Esophagus (tissue), 2 donors: Measurements from ENCODE around the gene RBBP7. TPM values are rescaled to one million over a fixed set of nuclear protein-coding genes. Genes with fewer than 3 reads are reported as not detected.

ENCODE experiments used
- H3K27ac ChIP-seq, 2 donors: one replicate each; pipeline ENCODE4 v1.5.1; 2013; ENCODE audit warnings: low read depth in 2 of 2, mild to moderate bottlenecking in 2 of 2, inconsistent platforms in 1 of 2, low read length in 1 of 2, moderate library complexity in 1 of 2
- H3K27me3 ChIP-seq, 2 donors: one replicate each; pipeline ENCODE4 v1.6.1; 2013; ENCODE audit warnings: low read length in 2 of 2, control low read depth in 1 of 2, mild to moderate bottlenecking in 1 of 2; ENCODE audit not compliant: insufficient read depth in 2 of 2, control insufficient read depth in 1 of 2
- H3K36me3 ChIP-seq, 2 donors: one replicate each; pipeline ENCODE4 v1.6.1; 2013; ENCODE audit warnings: low read length in 1 of 2; ENCODE audit not compliant: control insufficient read depth in 2 of 2, insufficient read depth in 2 of 2
- H3K4me1 ChIP-seq, 2 donors: one replicate each; pipeline ENCODE4 v1.6.1; 2013; ENCODE audit warnings: low read length in 1 of 2; ENCODE audit not compliant: control insufficient read depth in 2 of 2, insufficient read depth in 2 of 2
- H3K4me3 ChIP-seq, 2 donors: one replicate each; pipeline ENCODE4 v1.5.1; 2013; ENCODE audit warnings: low read length in 2 of 2, mild to moderate bottlenecking in 2 of 2, low read depth in 1 of 2, moderate library complexity in 1 of 2
- H3K9me3 ChIP-seq, 2 donors: one replicate each; pipeline ENCODE4 v1.6.1; 2013; ENCODE audit warnings: mild to moderate bottlenecking in 2 of 2, low read depth in 1 of 2, low read length in 1 of 2, moderate library complexity in 1 of 2; ENCODE audit not compliant: control insufficient read depth in 2 of 2, insufficient read depth in 1 of 2
- WGBS, 2 donors: extraction: QIAGEN DNeasy Blood & Tissue Kit; methylation state at CpG; one replicate each; pipeline ENCODE4 v1.1.7; 2013; 5-methylcytosine and 5-hydroxymethylcytosine counted together
- polyA plus RNA-seq, 2 donors: library from polyadenylated mRNA; stranded (reverse); fragments of 200-250 nt; gene quantifications; one replicate each; pipeline ENCODE4 v1.2.3, GENCODE V29; 2013
- donor health status: healthy with polysubstance abuse.
- donor health status: Bipolar disorder and iron deficiency.

RBBP7 gene
- polyA plus RNA-seq, result 10 to 100 TPM; 72.0 to 87.0 TPM

DNA sequence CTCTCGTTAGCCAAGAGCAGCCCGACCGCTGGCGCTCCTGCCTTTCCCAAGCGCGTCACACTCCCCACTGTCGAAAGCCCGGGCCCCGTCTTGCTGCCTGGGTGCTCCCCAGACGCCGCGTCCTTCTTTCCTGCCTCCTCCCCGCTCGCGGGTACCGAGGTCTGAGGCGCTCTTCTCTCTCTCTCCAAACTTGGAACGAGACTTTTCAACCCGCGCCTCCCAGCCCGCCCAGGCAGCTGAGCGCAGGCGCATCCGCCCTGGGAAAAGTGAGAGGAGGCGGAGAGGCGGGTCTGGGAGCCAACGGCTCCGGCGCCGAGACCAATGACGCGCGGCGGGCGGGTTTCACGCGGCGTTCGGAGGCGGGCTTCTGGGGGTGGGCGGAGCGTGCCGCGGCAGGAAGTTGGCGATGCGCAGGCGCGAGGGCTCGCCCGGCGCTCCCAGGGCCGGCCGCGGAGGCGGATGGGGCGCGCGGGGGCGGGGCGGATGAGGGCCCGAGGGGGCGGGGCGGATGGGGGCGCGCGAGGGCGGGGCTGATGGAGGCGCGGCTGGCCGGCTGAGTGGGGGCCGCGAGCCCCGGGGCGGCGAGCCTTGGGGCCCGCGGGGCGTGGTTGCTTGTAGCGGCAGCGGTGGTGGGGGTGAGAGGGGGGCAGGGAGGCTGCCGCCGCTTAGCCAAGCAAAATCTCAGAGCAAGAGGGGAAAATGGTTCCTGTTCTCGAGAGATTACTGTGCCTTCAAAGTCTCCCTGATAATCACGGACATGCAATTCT, at the start of gene RBBP7:
Gene RBBP7 (minus strand): TSS at position 268 of the 767 bp plus-strand sequence. CDS start 309 bp downstream, outside the sequence.
- Histone ChIP-seq H3K27me3 (no peaks in the 10 kb centered on the region), H3K4me1 (peaks cover 0 to 2% of the 10 kb centered on the region in 2 donors), H3K36me3 (no peaks in the 10 kb centered on the region), H3K9me3 (no peaks in the 10 kb centered on the region), H3K27ac (peak within 1 kb of the TSS; percentile 88 to 94), H3K4me3 (peak within 1 kb of the TSS; percentile 60 to 73)
- 1 to 3% methylated on average over 47 to 79 of the region's 84 CpGs for WGBS, 2 donors

DNA sequence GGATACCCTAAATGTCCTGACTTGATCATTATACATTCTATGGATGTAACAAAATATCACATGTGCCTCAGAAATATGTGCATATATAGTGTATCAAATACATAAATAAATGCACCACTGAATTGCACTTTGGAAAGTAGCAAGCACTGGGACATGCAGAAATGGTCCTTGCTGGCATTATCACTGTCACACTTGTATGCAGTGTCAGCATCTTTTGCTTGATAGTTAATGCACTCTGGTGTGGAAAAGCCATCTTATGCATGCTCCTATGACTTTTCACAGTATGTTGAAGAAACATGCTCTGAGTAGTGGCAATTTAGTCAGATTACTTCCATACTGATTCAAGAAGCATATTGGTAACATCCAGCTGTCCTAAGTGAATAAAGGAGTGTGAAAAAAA, 48.8 kb upstream of the RBBP7 start:
- peaks cover 0 to 2% of the 10 kb centered on the region in 2 donors for H3K27me3 ChIP-seq
- no peaks in the 10 kb centered on the region for H3K4me1 ChIP-seq
- H3K27ac ChIP-seq, result no peak overlapping the region
- H3K9me3 ChIP-seq, result no peaks in the 10 kb centered on the region
- H3K4me3 ChIP-seq, result no peak overlapping the region
- no peaks in the 10 kb centered on the region for H3K36me3 ChIP-seq

DNA sequence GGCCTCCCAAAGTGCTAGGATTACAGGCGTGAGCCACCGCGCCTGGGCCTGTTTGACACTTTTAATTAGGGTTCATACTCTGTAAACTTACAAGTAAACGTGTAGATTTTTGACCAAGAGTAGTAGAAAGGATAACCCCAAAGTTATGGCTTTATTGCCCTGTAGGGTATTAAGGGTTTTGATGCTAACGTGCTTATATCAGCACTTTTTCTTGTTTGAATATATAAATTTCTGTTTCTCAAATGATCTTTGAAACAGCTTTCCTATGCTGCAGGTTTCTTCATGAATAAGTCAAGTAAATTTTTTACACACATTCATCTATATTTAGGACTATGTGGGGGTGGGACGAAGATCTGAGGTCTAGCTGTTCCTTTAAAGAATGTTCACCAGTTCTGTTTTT, 47.0 kb upstream of the RBBP7 start:
- no peak overlapping the region for H3K27ac ChIP-seq
- H3K27me3 ChIP-seq, result peaks cover 0 to 2% of the 10 kb centered on the region in 2 donors
- H3K36me3 ChIP-seq, result no peaks in the 10 kb centered on the region
- H3K9me3 ChIP-seq, result no peaks in the 10 kb centered on the region
- H3K4me1 ChIP-seq, result no peaks in the 10 kb centered on the region
- WGBS, 2 donors, result 79 to 91% methylated on average over 6 of the region's 6 CpGs
- no peak overlapping the region for H3K4me3 ChIP-seq

DNA sequence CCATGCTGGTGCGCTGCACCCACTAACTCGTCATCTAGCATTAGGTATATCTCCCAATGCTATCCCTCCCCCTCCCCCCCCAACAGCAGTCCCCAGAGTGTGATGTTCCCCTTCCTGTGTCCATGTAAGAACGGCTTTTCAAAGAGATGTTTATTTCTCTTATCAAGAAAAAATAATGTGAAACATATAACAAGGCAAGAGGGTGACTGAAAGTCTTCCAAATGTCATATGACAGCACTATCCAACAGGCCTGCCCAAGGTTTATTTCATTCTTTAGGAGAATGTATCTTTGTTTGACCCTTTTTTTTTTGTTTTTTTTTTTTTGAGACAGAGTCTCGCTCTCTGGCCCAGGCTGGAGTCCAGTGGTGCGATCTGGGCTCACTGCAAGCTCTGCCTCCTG, 46.4 kb upstream of the RBBP7 start:
- WGBS, 2 donors, result 83 to 92% methylated on average over 3 to 4 of the region's 5 CpGs
- H3K4me3 ChIP-seq, result no peak overlapping the region
- H3K4me1 ChIP-seq, result no peaks in the 10 kb centered on the region
- H3K36me3 ChIP-seq, result no peaks in the 10 kb centered on the region
- H3K9me3 ChIP-seq, result no peaks in the 10 kb centered on the region
- peaks cover 0 to 2% of the 10 kb centered on the region in 2 donors for H3K27me3 ChIP-seq
- no peak overlapping the region for H3K27ac ChIP-seq

DNA sequence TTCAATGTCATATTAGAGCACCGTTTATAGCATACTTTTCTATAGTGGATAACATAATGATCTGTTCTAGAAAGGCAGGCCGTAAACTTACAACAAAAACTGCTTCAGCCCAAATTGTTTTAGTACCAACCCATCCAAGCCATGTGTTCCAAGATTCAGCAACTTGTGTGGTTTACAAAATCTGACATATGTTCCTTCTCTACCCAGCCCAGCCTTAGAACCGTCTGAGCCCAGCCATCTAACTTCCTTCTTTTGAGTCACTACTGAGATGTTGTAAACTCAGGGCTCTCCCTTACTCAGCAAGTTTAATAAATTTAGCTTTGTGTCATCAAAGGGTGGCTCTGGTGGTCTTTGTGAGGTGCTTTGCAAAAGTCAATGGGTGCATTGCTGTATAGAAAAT, 43.9 kb upstream of the RBBP7 start:
- H3K27ac ChIP-seq, result no peak overlapping the region
- H3K36me3 ChIP-seq, result no peaks in the 10 kb centered on the region
- no peaks in the 10 kb centered on the region for H3K9me3 ChIP-seq
- H3K4me3 ChIP-seq, result no peak overlapping the region
- H3K27me3 ChIP-seq, result no peaks in the 10 kb centered on the region
- H3K4me1 ChIP-seq, result no peaks in the 10 kb centered on the region
- 68 to 71% methylated on average over 3 of the region's 3 CpGs for WGBS, 2 donors

DNA sequence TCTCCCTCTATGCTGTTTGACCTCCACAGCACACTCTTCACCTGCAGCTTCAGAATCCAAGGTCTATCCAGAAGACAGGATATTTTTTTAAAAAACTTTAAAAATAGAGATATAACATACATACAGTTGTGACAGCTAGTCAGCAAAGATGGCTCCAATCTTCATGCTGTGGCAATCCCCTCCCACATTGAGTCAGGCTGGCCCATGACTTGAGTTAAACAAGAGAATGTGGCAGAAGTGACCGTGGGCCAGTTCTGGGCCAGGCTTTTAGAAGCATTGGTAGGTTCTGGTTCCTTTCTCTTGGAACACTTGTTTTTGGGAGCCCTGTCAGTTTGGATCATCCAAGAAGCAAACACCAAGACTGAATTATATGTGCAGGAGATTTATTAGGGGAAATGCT, 40.2 kb upstream of the RBBP7 start:
- WGBS, 2 donors, result 84 to 89% methylated on average over 1 of the region's 1 CpG
- no peaks in the 10 kb centered on the region for H3K9me3 ChIP-seq
- no peaks in the 10 kb centered on the region for H3K36me3 ChIP-seq
- no peaks in the 10 kb centered on the region for H3K4me1 ChIP-seq
- no peak overlapping the region for H3K27ac ChIP-seq
- no peak overlapping the region for H3K4me3 ChIP-seq
- no peaks in the 10 kb centered on the region for H3K27me3 ChIP-seq

DNA sequence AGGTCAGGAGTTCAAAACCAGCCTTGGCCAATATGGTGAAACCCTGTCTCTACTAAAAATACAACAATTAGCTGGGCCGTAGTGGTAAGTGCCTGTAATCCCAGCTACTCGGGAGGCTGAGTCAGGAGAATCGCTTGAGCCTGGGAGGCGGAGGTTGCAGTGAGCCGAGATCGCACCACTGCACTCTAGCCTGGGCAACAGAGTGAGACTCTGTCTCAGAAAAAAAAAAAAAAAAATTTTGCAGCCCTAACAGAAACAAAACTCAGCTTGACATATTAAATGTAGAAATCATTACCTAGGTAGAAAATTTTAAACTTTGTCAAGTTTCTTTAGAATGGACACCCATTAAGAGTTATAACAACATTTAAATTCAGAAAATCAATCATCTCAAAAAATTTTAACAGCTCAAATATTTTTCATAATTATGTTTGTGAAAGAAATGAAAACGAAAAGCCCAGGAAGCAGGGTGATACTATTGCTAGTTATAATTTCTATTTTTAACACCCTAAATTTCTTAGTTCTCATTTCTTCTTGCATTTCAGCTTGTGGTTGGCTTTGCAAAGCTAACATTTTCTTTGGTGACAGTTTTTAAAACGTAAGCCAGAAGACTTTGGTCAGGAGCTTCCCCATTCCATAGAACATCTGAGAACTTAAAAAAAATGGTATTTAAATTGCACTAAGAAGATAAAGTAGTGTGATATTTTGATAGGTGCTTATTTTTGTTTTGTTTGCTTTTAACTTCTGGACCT, 33.3 kb upstream of the RBBP7 start:
- peaks cover 0 to 5% of the 10 kb centered on the region in 2 donors for H3K27me3 ChIP-seq
- 76 to 78% methylated on average over 8 of the region's 8 CpGs for WGBS, 2 donors
- no peak overlapping the region for H3K27ac ChIP-seq

DNA sequence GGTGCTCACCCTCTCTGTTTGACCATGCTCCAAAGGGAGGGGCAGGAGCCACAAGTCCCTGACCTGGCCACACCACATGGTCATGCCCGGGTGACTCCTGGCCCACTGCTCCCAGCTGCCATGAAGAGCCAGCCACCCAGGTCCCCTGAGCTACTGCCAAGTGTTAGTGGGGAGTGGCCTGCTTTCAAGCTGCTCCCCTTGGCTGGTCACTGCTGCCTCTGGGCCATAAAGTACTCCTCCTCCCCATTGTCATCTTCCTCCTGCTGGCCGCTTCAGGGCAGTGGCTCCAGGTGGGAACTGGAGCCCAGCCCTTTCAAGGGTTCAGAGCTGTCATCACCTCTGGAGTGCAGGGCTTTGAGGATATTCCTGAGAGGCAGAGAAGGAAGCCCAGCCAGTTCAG, 27.3 kb upstream of the RBBP7 start:
- Histone ChIP-seq H3K27ac (no peak overlapping the region), H3K4me3 (no peak overlapping the region), H3K27me3 (peaks cover 0 to 12% of the 10 kb centered on the region in 2 donors), H3K9me3 (no peaks in the 10 kb centered on the region), H3K4me1 (no peaks in the 10 kb centered on the region), H3K36me3 (no peaks in the 10 kb centered on the region)
- 81 to 86% methylated on average over 2 of the region's 2 CpGs for WGBS, 2 donors

More for the DNA sequence above, 33.3 kb upstream of the RBBP7 start:
- H3K4me3 ChIP-seq, result no peak overlapping the region
- H3K9me3 ChIP-seq, result no peaks in the 10 kb centered on the region
- H3K36me3 ChIP-seq, result no peaks in the 10 kb centered on the region
- H3K4me1 ChIP-seq, result no peaks in the 10 kb centered on the region

DNA sequence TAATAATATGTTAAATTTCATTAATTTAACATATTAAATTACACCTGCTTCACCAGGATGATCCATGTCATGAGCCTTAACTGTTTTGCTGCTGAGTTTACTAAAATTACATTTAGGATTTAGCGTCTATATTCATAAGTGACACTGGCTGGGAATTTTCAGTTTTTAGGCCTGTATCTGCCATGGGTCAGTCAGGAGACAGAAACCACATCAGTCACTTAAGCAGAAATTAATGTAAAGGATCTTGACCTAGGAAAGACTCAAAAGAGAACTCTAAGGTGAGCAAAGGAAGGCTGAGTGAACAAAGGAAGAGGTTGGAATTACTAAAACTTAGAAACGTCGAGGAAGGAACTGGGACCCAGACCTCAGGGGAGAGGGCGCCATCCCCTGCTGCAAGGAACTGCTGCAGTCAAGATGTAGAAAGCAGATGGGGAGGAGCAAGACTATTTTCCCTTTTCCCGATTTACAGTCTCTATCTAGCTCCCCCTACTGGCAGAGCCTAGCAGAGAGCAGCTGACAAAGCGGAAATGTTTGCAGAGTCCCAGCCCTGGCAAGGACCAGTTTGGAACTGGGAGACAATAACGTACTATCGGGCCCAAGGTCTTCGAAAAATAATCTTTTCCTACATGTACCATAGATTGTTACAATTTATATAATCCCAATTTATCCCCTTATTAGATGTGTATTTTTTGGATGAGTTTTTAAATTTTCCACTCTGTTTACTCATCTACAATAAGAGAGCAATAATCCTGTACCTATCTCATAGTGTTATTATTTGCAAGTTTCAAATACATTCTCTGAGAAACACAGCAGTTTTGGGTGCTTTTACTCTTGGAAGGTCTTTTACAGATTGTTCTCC, 22.6 kb upstream of the RBBP7 start:
- Histone ChIP-seq H3K27ac (no peak overlapping the region), H3K4me1 (no peaks in the 10 kb centered on the region), H3K27me3 (peaks cover 0 to 4% of the 10 kb centered on the region in 2 donors), H3K36me3 (no peaks in the 10 kb centered on the region), H3K4me3 (no peak overlapping the region), H3K9me3 (no peaks in the 10 kb centered on the region)
- WGBS, 2 donors, result 11 to 14% methylated on average over 9 of the region's 9 CpGs
